C1 segment of cervical spinal cord (tissue), 14 donors: ENCODE data around the gene IGSF21.

Experiments used
- DNase-seq, 14 donors: peaks; one replicate each; lab custom pipeline; 2025; lab: John Stamatoyannopoulos, UW

IGSF21 gene

GRCh38 chr1:18205319-18205718 is 97.7 kb downstream of the IGSF21 start:
- DNase-seq, result no peak

GRCh38 chr1:18211764-18212163 is 104.2 kb downstream of the IGSF21 start:
- peak in 5 of 14 donors; percentile 5 to 93 (median 32) for DNase-seq

- DNase-seq, result peak in 2 of 14 donors; percentile 1 to 3
Observed at GRCh38 chr1:18217398-18218043, 109.9 kb downstream of the IGSF21 start.

GRCh38 chr1:18229625-18230024 is 122.0 kb downstream of the IGSF21 start:
- DNase-seq, result peak in 1 of 14 donors; percentile 27

- peak in 1 of 14 donors; percentile 34 for DNase-seq
Observed at GRCh38 chr1:18230321-18230720, 122.7 kb downstream of the IGSF21 start.

- peak in 11 of 14 donors; percentile 5 to 74 (median 41) for DNase-seq
Observed at GRCh38 chr1:18230840-18231239, 123.2 kb downstream of the IGSF21 start.

- no peak for DNase-seq
Observed at GRCh38 chr1:18232052-18232451, 124.5 kb downstream of the IGSF21 start.

GRCh38 chr1:18233176-18233864 is 125.7 kb downstream of the IGSF21 start:
- no peak for DNase-seq

GRCh38 chr1:18234790-18235242 is 127.2 kb downstream of the IGSF21 start:
- DNase-seq, result peak in 9 of 14 donors; percentile 4 to 51 (median 17)

GRCh38 chr1:18237371-18237770 is 129.8 kb downstream of the IGSF21 start:
- DNase-seq, result no peak

GRCh38 chr1:18238190-18238589 is 130.6 kb downstream of the IGSF21 start:
- no peak for DNase-seq

- DNase-seq, result peak in 1 of 14 donors; percentile 23
Observed at GRCh38 chr1:18239671-18240070, 132.1 kb downstream of the IGSF21 start.

- no peak for DNase-seq
Observed at GRCh38 chr1:18240906-18241305, 133.3 kb downstream of the IGSF21 start.

GRCh38 chr1:18241891-18242290 is 134.3 kb downstream of the IGSF21 start:
- DNase-seq, result peak in 1 of 14 donors; percentile 44

GRCh38 chr1:18243503-18244175 is 136.0 kb downstream of the IGSF21 start:
- DNase-seq, result peak in 1 of 14 donors; percentile 69

GRCh38 chr1:18244762-18245161 is 137.2 kb downstream of the IGSF21 start:
- DNase-seq, result no peak

GRCh38 chr1:18245647-18246046 is 138.0 kb downstream of the IGSF21 start:
- no peak for DNase-seq

- no peak for DNase-seq
Observed at GRCh38 chr1:18246543-18246942, 138.9 kb downstream of the IGSF21 start.

- DNase-seq, result no peak
Observed at GRCh38 chr1:18247151-18247550, 139.6 kb downstream of the IGSF21 start.

- peak in 6 of 14 donors; percentile 6 to 82 (median 34) for DNase-seq
Observed at GRCh38 chr1:18249631-18250030, 142.0 kb downstream of the IGSF21 start.

- DNase-seq, result no peak
Observed at GRCh38 chr1:18253093-18253492, 145.5 kb downstream of the IGSF21 start.
